Fibroblast of skin of back (primary cell): ENCODE measurements around the gene ZNF878.

ENCODE experiments used
- DNase-seq: peaks from one replicate; pipeline ENCODE4 v3.0.0-alpha.2; 2013

Gene ZNF878

DNA sequence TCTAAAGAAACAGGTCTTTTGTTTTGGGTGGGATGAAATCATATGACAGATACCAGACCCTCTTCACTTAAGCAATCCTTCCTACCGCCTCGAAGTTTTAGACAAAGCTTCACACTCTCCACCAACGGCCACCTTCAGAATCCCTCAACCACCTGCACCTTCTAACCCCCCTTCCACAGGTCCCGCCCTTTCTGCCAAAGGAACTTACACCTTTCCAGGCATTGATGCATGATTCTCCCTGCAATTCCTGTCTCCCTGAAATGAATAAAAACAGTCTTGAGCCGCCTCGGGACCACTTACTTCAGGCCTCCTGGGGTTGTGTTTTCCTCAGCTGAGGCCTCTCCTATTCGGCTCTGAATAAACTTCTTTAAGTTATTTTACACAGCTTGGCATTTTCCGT lies 18.1 kb downstream of the ZNF878 start:
- no peak for DNase-seq

DNA sequence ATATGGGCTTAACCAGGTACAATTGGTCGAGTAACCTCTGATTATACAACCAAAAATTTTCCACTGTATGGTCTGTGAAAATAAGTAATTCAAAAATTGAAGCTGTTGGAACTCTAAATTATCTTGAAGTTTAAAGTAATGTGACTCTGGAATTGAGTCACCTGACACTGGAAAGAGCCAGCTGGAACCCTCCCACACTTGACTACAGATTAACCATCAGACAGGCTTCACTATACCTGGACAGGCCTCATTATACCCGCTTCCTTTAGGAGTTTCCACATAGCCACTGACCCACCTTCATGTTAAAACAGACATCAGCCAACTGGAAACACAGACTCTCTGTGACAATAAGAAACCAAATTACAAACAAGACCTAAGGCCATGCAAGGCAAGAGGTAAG lies 18.6 kb downstream of the ZNF878 start:
- no peak for DNase-seq

DNA sequence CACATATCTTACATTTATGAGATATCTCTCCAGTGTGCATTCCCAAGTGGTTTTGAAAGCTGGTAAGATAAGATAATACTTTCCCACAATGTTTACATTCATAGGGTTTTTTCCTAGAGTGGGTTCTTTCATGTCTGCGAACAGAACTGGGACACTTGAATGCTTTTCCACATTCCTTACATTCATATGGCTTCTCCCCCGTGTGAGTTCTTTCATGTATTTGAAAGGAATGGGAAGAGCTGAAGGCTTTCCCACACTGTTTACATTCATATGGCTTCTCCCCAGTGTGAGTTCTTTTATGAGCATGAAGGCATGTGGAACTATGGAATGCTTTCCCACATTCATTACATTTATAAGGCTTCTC lies 37.0 kb downstream of the ZNF878 start:
- DNase-seq = peak; percentile 16

DNA sequence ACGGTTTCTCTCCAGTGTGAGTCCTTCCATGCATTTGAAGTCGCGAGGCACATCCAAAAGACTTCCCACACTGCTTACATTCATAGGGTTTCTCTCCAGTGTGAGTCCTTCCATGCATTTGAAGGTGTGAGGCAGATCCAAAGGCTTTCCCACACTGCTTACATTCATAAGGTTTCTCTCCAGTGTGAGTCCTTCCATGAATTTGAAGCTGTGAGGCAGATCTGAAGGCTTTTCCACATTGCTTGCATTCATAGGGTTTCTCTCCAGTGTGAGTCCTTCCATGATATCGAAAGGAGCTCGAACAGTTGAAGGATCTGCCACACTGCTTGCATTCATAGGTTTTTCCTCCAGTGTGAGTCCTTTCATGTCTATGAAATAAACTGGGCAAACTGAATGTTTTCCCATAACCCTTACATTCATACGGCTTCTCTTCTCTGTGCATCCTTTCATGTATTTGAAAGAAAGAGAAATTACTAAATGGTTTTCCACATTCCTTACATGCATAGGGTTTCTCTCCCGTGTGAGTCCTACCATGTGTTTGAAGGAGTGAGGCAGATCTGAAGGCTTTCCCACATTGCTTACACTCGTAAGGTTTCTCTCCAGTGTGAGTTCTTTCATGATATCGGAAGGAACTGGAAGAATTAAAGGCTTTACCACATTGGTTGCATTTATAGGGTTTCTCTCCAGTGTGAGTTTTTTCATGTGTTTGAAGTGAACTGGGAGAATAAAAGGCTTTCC lies 37.6 kb downstream of the ZNF878 start:
- DNase-seq = no peak

GRCh38 chr19:12000152-12000981 lies 52.4 kb downstream of the ZNF878 start:
- peak; percentile 67 for DNase-seq

DNA sequence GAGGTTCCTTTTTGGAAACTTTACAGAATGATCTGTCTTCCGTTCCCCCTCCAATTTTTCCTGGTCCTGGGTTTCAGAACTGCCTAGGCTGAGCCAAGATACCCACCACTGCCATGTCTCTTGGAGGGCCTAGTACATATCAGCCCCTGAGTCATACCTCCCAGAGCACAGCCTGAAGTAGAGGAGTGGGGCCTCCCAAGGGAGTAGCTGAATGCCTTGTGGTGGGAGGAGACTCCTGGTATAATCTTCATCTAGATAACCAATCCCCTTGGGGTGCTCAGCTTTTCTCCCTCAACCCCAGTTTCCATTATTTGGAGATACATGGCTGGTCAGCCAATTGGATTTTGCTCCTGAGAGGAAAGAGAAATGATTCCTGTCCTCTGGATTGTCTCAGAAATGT lies 57.6 kb downstream of the ZNF878 start:
- peak; percentile 89 for DNase-seq
